ENCODE results near the gene KLF6.

Gene KLF6

DNA sequence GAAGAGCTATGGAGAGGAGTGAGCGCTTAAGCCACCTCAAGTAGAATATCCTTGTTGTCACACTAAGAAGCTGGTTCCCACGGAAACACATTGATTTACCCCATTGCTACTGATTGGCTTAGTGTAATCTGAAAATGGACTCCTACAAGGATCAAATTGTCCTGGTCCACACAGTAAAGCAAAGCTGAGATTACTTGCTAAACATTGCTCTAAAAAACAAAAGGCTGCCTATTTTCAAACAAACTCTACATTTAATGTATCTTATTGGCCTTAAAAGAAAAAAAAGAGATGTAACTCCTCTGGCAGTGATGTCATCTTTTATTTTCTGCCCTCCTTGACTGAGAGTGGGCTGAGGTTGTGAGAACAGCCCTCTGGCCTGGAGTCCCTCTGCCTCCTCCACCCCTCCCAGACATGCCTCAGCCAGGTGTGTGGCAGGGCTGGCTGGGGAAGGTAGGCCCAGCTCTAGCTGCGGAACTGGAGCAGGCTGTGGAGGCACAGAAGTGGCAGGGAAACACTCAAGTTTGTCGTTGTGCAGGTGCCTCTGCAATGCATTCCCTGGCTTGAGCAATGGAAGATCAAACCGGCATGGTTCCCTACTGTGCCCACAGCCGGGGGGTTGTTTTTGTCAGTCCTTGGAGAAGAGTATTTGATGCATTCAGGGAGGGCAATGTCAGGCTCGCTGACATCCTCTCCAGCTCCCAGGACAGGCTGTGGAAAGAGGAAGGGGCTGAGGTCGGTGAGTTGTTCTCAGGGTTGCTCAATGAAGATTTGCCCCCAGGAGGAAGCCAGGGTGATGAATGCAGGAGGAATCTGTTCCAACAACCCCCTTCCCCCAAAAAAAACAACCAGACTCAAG is 9.1 kb downstream of the KLF6 start:
- in situ Hi-C loops (cut with MboI; ENCODE audit: low sequenced_read_pairs): no loop called here

DNA sequence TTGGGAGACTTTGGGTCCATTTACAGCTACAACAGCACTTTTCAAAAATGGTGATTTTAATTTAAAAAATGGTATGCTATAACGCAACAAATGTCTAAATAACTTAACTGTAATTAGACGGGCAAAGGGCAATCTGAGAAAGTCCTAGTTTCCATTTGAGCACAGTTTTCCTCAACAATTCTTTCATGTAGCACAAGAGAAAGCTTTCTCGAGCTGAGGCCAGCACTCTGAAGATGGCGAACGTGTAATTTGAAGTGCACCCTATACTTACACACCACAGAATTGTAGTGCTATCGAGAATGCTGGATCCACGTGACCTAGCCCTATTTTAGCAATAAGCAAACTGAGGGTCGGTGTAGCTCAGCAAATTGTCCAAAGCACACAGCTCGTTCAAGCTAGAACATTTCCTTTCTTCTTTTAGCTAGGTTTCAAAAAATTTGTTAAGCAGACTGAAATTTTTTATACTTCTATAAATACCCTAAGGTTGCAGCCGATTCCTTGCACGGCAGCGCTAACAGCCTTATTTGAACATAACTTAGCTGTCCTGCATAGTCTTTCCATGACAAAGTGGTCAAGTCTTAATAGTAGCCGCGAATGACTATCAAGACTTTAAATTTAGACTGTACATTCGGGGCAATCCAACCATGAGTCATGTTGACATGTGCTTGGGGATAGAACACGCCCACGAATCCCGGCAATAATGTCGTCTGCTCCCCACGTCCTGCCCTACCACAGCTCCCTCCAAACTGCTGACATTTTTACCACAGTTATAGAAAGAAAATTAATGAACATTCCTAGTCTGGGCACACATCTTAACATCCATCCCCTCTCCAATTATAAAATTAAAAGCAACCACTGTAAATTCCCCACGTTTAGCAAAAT is 10.0 kb downstream of the KLF6 start:
- in situ Hi-C loops (cut with MboI; ENCODE audit: low sequenced_read_pairs): no loop called here

DNA sequence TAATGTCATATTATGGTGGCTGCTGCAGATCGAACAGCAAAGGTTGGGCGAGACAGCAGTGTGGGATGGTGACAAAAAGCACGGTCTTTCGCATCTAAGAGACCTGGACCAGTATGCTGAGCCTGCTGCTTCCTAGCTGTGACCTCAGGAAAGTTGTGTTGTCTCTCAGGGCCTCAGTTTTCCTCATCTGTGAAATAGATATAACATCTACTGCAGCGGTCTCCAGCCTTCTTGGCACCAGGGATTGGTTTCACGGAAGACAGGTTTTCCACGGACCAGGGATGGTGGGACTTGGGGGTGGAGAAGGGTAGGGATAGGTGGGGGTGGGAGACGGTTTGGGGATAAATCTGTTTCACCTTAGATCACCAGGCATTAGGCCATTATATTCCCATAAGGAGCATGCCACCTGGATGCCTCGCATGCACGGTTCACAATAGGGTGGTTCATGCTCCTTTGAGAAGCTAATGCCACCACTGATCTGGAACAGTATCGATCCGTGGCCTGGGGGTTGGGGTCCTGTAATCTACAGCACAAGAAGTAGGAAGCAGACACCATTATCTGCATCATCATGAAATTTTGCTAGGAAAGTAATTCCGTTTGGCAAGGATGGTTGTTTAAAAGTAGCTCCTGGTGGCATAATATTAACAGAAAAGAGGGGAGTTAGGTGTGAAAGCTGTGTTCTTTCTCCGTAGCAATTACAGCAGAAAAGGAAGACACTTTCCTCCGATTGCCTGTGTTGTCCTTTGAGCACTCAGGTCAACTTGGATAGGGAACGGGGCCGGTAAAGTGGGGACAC is 10.8 kb downstream of the KLF6 start:
- in situ Hi-C loops (cut with MboI; ENCODE audit: low sequenced_read_pairs): no loop called here

DNA sequence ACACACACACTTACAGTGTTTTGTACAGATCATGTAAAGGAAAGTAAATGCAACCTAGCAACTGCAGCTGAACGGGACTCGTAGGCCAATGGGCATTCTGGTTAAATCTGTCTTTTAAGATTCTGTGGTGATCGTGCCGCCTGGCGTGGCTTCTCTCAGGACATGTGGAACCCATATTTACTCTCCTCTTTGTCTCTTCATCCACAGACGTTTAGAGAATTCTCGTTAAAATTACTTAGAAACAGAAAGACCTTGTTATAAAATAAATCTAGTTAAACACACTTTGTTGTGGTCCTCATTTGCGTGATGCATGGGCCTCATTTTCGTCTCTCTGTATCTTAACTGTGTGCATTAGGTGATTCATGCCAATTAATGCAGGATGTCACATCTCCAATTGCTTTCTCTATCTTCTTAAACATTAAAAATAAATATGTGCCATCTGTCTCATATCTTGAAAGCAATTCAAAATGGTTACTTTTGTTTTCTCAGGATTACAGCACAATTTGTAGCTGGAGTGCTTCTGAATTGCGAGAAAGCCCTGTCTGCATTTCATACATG is 11.5 kb downstream of the KLF6 start:
- in situ Hi-C loops (cut with MboI; ENCODE audit: low sequenced_read_pairs): no loop called here

DNA sequence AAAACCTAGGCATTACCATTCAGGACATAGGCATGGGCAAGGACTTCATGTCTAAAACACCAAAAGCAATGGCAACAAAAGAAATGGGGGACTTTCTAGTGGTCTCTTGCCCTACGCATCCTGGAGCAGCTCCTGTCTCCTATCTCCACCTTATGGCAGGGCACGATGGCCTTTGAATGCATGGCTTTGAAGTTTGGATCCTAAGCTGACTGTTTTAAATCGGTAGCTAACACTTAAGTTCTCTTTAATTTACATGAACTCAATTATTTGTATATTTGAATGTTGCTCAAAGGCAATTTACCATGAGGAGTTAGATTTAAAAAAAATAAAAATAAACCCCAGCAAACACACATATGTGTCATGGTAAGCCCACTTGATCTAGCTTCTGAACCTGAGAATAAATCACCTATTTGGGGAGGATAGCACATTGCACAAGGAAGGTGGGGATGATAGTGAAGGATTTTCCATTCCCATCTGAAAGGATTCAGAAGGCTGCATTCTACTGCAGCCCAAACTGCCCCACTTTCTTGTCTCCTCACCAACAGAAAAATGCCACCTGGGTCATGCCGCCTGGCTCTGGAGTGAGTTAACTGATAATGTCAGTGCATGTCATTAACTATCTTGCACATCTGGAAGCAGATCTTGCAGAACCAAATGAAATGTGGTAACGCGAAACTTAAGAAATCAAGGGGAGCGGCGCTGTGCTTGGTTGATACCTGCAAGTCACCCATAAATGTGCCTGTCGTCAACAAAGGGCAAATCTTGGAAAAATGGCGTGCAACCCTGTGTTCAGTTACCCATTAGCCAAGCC is 12.4 kb downstream of the KLF6 start:
- in situ Hi-C loops (cut with MboI; ENCODE audit: low sequenced_read_pairs): no loop called here

DNA sequence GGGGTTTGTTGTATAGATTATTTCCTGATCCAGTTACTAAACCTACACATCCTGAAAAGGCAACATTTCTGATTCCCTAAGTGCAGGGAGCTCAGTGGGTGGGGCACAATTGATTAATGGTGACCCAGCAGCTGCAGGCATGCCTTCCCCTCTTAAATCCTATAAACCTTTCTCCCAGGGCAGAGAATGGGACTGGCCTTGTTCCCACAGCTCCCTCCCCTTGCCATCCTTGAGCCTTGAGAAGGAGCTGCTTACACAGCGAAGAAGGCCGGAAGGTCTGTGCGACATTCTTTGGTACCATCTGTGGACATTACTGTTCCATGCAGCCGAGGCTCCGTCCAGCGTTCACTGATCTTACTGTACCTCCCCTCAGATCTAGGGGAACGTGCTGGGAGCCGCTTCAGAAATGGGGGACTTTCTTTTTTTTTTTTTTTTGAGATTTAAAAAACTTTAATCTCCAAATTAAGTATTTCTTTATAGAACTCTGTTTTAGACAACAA is 14.3 kb downstream of the KLF6 start:
- in situ Hi-C loops (cut with MboI; ENCODE audit: low sequenced_read_pairs): no loop called here

DNA sequence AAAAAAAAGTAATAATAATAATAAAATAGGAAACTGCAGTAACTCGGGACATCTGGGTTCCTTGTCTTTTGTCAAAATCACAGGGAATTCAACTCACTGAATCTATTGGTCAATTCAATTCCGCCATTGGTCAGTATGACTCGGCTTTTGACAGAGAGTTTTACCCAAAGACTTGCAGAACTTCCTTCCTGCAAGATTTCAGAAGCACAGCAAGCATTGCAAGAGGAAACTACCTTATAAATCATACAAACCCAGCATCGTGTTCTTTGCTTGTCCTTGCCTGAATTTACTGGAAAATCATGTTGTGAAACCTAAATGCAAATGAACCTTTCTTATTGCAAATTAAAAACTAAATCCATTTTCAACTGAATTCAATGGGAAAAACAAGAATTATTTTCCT is 15.5 kb downstream of the KLF6 start:
- in situ Hi-C loops (cut with MboI; ENCODE audit: low sequenced_read_pairs): no loop called here

DNA sequence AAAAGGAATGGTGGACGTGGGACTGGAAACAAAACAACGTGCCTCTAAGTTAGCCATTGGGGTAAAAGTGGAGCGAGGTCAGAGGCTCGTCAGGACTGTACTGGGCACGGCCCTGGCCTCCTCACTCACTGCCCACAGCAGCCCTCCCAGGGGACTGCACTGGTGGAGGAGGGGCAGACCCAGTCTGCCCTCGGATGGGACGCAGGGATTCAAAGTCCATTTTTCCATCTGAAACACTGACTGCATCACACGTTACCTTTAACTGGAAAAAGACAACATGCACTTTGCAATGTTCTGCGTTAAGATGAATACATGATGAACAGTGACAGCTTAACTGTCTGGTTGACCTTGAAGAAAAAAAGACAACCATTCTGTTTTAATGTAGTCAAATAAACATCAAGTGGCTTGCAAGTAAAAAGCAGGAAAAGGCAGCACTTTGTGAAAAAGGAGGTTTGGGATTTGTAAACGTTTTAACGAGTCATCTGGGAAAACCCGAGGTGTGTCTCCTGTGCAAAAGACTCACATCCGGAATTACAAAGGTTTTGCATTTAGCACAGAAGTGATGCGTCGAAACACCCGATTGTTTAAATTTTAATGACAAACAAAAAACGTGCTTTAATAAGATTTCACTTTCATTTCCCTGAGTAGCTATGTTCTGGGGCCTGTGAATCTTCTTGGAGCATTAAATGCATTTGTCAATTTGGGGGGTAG is 18.8 kb downstream of the KLF6 start:
- in situ Hi-C loops (cut with MboI; ENCODE audit: low sequenced_read_pairs): no loop called here

DNA sequence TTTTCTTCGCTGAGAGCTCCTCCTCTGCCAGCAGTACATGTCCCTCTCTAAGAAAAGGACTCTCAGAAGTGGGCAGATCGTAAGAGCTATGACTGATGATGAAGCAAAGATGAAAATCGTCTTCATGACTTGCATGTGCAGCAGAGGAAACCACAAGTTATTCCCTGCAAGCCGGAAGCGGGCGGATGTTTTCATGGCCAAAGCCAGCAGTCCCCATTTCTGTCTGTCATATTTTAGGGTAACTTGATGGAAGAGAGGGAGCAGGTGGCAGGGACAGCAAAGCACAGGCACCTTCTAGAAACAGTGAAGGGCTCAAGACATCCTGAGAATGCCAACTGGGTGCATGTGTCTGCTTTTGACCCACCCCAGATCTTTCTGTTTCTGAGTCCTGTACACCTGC is 19.9 kb downstream of the KLF6 start:
- in situ Hi-C loops (cut with MboI; ENCODE audit: low sequenced_read_pairs): no loop called here

DNA sequence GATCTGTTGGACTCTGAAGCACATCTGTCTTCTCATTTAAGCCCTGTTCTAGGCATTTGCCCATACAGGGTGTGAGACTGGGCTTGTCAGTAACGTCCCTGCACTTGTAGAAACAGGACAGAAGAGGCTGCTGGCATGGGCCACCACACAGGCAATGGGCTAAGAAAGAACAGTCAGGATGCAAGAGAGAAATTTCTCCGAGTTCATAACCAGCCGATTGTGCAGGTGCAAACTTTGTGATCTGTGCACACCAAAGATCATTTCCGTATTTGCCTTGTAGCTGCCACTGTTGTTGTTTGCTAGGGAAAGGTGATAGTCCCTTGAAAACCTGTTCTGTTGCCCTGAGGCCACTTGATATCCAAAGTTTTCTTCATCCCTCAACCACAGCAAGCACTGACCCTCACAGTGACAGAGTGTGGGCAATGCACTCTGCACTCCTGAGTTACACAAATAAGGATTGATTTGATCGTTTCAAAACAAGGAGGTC is 20.3 kb downstream of the KLF6 start:
- in situ Hi-C loops (cut with MboI; ENCODE audit: low sequenced_read_pairs): no loop called here

DNA sequence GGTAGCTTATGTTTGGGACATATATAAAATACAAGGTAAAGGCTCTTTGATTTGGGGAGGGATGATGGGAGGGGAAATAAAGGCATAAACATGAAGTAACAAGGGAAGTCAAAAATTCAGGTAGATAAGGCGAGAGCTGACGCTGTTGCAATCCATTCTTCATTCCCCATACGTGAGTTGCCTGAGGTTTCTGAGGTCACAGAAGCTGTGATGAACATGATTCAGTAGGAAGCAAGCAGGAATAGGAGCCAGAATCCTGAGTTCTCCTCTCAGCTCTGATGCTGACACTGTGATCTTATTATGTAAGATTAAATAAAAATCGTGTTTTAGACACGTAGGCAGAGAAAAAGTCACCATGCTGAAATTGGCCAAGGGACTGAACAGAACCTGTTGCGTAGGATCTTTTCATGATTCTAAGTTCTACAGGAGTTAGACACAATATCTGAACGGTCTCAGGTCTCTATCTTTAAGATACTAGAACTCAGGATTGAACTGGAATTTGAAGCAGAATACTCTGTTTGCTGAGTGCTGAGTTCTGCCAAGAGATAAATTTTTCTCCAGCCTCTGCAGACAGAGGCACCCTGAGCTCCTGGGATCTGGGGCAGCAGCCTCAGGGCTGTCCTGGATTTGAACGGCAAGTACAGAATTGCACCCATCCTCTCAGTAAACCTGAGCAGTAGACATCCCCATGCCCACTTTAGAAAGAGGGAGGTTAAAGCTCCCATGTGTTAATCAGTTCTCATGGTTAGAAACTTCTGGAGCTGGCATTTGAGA is 21.0 kb downstream of the KLF6 start:
- in situ Hi-C loops (cut with MboI; ENCODE audit: low sequenced_read_pairs): no loop called here

DNA sequence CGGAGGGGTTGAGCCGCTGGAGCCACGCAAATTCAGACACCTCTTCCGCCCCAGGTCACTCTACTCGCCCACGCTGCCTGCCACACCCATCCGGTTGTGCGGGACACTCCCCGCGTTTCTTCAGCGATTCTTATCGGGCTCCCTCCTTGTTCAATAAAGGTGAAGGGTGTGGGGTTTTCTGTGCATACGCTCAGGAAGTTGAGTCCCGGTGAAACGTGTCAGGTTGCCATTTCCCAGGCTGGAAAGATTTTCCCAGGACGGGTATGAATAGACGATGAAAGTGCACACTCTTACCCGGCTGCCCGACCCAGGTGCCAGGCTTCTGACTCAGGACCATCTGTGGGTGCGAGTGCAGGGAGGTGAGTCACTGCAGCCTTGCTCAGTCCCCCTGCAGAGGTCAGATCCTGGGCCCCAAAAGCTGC is 22.0 kb downstream of the KLF6 start:
- in situ Hi-C loops (cut with MboI; ENCODE audit: low sequenced_read_pairs): no loop called here

DNA sequence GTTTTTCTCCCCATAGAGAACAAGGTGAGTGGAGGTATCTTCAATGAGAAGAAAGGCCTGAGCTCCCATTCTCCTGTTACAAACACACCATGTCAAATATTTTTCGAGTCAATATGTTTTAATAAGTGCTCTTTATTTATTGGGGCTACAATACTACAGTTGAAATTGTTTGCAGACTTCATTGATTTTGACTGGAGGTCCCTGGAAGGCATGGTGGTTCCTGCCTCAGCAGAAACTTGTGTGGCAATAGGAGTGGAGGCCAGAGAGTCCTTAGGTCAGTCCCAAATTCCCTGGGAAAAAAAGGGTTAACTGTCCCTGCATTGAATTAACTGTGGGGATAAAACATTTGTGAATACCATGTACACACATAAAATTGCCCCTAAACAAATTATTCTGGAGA is 22.7 kb downstream of the KLF6 start:
- in situ Hi-C loops (cut with MboI; ENCODE audit: low sequenced_read_pairs): no loop called here

DNA sequence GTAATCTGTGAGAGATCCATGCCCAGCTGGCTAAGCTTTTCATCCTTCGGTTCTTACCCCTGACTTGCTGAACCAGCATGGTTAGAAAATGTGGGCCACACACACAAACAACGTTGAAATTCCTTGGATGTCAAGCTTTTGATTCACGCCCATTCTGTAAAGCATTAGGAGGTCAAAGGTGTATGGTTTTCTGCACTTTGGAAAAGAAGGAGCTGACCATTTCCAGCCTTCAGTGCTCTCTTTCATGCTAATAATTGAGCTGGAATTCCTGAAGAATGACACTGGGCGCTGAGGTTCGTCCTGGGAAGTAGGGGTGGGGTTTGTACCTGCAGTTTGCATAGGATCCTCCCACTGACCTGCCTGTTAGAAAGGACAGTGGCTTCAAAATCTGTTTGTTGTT is 23.1 kb downstream of the KLF6 start:
- in situ Hi-C loops (cut with MboI; ENCODE audit: low sequenced_read_pairs): no loop called here

DNA sequence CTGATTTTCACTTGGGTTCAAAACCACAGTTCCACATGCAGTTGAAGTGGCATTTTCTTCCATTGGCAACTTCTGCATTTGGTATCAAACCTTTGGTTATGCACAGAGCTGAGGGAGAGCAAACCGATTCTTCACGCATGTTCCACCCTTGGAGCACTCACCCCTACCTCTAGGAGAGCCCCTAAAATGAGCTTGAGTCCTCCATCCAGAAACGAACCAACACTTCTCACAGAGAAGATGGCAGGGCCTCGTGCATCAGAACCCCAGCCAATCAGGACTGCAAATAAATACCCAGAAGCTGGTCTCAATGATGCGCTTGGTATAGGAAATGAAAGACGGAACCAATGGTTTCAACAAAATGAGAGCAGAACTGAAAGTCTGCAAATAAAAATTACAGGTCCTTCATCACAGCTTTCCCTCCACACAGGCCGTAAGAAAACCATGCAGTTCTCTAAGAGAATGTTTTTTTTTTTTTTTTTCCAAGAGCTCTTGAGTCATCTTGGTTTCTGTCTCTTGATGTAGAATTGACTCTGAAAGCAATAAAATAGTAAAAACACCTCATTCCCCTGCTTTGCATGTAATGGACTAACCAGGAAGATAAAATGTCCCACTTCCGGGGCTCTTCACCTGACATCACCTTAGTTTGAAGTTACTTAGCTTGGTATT is 23.9 kb downstream of the KLF6 start:
- in situ Hi-C loops (cut with MboI; ENCODE audit: low sequenced_read_pairs): no loop called here

DNA sequence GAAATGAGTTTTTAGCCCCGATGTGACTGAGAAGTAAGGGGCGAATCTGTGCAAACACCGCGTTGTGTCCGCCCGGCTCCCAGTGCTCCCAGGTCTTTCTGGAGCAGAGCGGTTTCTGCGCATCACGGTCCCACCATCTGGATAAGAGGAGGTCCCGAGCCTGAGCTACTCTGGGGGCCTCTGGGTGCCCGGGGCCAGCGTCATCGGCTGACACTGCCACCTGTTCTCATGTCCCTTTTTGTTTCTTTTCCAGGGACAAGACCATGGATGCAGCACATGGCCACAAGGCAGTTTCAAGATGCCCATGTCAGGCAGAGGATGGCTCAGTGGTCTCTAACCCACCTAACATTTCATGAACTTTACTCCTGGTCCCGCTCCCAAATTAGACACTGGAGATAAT is 24.9 kb downstream of the KLF6 start:
- in situ Hi-C loops (cut with MboI; ENCODE audit: low sequenced_read_pairs): no loop called here

DNA sequence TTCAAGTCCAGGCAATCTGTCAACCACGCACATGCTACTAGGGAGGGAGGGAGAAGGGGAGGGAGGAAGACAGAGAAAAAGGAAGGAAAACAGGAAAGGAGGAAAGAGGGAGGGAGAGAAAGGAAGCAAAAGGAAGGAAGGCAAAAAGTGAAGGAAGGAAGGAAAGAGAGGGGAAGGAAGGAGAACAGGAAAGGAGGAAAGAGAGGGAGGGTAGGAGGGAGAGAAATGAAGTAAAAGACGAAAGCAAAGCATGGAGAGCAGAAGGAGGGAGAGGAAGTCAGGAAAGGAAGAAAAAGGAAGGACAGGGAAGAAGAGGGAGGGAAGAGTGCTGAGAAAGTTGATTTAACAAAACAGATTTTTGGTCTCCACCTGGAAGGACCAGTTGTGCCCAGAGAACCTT is 25.6 kb downstream of the KLF6 start:
- in situ Hi-C loops (cut with MboI; ENCODE audit: low sequenced_read_pairs): no loop called here

DNA sequence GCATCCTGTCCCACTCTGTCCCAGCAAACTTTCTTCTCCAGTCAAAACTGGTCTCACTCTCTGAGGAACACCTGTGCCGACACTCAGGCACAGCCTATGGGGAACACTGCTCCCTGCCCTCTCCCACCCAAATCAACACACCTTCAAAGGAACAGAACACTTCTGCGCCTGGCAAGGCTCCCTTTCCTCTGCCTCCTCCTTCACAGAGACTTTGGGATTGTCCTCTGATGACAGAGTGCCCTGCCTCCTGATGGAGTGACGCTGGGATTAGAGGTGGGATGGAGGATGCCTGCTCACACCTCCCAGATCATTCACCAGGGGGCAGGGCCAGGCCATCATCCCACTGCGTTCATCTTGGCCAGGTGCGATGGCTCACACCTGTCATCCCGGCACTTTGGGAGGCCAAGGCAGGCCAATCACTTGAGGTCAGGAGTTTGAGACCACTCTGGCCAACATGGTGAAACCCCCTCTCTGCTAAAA is 26.5 kb downstream of the KLF6 start:
- in situ Hi-C loops (cut with MboI; ENCODE audit: low sequenced_read_pairs): no loop called here

Data from hTERT RPE-1 (cell line).